ENCODE measurements around the gene SFXN4.
A peak's percentile ranks its signal among the peaks of the same experiment; 100 is the strongest.

SFXN4 gene, protein sequence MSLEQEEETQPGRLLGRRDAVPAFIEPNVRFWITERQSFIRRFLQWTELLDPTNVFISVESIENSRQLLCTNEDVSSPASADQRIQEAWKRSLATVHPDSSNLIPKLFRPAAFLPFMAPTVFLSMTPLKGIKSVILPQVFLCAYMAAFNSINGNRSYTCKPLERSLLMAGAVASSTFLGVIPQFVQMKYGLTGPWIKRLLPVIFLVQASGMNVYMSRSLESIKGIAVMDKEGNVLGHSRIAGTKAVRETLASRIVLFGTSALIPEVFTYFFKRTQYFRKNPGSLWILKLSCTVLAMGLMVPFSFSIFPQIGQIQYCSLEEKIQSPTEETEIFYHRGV

DNA sequence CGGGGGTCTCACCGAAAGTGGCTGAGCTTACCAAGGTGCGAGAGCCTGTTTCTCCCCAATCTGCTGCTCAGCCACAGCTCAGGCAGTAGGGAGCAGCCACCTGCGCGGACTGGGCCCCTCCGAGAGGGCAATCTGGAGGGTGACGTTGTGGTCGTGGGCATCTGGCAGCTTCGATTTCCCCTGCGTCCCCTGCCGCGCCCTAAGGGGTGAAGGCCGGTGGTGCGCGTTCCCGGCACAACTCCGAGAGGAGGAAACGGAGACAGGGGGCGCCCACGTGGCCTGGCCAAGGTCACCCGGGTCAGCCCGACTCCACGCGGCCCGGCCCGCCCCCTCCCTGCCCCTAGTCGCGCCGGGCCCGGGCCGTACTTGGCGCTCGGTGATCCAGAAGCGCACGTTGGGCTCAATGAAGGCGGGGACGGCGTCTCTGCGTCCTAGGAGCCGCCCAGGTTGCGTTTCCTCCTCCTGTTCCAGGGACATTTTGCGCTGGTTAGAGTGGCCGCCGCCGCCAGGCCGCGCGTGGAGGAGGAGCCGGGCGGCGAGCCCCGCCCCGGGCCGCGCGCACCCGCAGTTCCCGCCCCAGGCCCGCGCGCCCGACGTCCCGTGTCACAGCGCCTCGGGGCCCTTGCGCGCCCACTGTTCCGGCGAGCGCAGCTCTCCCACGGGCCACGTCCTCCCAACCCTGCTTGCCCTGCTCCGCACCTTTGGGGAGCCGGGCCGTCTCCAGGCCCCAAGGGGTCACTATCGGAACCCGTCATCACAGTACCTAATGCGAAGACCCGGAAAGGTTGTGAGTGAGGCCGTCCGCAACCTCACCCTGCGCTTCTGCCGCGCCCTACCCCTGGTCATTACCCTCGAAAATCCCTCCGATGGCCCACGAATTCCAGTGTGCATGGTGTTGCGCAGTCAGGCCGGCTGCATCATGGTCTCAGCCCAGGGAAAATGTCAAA, at the start of gene SFXN4:
TSS of gene SFXN4 (minus strand) at position 544 of the 947 bp plus-strand sequence. CDS start at position 477, 67 bp downstream.
- DNase-seq, result peak; percentile 28 to 94 (median 82)

DNA sequence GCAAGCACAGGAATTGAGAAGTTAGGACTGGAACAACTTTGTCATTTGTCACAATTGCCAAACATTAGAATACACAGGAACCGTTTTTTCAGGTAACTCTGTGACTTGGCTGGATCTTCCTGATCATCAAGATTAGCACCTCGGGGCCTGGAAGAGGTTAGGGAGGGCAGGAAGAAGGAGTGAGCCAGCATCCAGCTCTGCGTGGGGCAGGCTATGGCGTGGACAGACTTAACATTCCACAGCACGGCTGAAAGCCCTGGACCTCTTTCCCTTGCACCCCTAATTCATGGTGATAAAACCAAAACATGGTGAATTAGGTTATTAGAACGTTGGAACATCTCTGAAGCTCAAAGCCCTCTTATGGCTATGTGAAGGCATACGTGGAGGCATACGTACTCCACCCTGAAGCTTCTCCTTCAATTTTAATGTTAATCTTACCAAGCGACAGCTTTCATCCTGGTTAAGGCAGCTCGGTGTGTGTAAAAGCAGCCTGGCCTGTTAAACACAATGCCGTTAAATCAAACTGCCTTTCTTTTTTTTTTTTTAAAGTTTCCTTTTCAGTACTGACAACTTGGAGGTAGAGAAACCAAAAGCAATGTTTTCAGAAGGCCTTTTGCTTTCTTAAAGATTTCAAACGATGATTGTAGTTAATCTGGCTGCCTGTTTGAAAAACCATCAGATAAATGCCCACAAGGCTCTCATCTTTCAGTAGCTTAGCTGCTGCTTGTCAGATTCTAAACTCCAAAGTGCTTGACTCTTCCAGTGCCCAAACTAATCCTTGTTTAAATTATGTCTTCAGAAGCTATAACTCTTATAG, 46.3 kb upstream of the SFXN4 start:
- DNase-seq, result no peak

GRCh38 chr10:119211176-119211575, 45.7 kb upstream of the SFXN4 start:
- no peak for DNase-seq

DNA sequence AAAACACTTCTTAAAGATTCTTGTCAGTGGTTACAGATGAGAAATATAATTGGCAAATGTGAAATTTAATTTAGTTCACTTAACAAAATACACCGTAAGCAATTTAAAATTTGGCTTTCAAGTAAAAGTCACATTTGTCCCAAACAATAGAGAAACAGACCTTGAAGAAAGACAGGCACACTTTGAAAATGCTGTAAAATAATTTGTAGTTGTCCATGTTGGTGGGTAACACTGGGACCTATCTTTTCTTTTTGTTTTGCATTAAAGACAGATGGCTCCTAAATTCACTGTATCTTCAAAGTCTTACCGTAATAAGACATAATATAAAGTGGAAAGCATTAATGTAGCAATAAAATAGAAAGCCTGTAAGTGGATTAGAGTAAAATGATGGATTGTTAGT, 45.1 kb upstream of the SFXN4 start:
- no peak for DNase-seq

DNA sequence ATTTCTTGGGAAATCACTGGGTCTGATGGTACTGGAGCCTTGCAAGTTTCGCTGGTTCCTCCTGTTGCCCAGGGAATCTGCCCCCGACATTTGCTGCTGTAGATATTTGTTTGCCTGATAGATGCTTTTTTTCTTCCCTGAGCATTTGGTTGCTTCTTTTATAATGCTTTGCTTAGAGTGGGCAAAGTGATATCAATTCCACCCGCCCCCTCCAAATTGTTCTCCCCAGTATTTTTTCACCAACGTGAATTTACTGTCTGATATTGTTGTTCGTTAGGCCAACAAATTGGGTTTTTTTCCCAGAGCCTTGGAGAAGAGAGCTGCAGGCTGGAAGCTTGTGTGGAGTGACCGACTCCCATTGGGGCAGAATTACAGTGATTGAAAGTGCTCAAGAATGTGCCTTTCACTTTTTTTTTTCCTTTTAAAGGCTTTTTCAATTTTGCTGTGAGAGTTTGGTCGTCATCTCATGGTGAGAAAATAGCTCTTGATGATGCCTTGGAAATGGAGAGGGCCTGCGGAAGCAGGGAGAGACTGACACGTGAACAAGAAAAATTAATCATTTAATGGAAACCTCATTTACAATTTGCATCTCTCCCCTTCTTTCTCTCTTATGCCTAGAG, 44.3 kb upstream of the SFXN4 start:
- DNase-seq, result peak in 2 of 58 donors; percentile 0 to 4

DNA sequence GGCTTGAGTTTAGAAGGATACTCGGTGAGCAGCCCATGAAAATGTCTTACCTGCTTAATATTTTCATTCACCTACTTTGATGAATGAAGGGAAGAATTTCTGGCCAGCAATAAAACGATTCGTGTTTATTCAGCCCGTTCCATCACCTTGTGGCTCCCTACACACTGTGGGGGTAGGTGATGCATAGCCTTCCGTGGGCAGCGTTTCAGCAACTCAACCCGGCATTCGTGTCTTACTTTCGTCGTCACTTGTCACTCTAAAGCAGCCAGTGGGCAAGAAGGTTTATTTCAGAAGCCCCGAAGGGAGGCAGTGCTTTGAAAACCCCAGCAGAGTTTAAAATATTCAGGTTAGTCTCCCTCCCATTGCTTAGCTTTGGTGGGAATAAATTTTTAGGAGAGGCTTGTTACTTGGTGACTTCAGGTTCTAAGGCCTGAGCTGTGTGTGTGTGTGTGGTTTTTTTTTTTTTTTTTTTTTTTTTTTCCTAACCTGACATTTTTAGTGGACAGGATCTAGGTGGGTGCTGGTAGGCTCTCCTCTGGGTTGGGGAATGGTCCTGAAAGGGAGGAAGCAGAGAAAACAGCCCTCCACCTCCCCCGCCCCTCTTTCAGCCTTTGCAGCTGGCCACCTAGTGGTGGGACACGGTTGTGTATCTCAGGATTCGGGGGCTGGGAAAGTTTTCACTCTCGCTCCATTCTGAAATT, 43.7 kb upstream of the SFXN4 start:
- DNase-seq, result peak in 48 of 58 donors; percentile 1 to 68 (median 18)

GRCh38 chr10:119208553-119208940, 43.0 kb upstream of the SFXN4 start:
- DNase-seq, result no peak

- DNase-seq, result peak in 51 of 58 donors; percentile 6 to 80 (median 49)
These were observed 42.4 kb upstream of the SFXN4 start for GRCh38 chr10:119207713-119208552.

DNA sequence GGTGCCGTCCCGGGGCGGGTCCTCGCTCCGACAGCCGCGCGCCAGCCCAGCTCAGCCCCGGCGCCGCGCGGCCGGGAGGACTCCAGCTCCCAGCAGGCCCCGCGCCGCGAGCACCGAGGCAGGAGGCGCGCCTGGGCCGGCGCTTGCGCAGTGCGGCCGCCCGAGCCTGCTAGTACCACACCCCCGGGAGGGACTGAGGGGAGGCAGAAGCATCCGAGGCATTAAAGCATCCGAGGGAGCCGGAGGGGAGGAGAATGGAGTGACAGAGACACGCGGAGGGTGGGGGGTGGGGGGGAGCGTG, 41.8 kb upstream of the SFXN4 start, which contains the start of gene GRK5:
TSS of gene GRK5 (plus strand) at position 206 of the 301 bp plus-strand sequence. CDS start 347 bp downstream, outside the sequence.
- peak; percentile 20 to 95 (median 90) for DNase-seq

DNA sequence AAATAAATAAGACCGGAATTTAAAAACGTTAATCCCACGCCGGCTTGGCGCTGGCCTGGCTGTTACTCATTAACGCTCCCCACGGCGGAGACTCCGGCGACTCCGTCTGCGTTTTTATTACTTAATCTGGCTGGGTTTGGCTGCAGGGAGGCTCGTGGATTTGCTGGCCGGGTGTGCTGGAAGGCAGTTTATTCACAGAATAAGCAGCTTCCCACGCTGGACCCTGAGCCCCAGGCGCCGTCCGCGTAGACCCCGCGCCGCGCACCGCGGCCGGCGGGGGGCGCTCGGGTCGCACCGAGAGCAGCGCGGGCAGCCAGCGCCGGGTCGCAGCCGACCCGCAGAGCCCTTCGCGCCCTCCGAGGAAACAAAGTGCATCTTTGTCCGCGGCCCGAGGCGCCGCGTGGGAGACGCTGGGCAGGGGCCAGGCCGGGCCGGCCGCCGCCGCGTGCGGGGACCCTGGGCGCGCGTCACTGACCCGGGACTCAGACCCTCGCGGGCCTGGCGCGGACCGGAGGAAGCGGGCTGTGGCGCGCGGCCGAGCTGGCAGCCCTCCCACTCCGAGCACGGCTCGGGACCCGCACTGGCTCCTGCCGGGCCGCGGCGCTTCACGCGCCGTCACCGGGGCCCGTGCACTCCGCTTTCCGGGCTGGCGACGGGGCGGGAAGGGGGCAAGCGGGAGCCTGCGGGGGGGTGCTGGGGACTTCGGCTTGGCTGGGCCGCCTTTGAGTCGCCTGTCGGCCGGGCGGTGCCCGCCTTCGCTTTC, 41.3 kb upstream of the SFXN4 start:
- peak in 52 of 58 donors; percentile 13 to 85 (median 67) for DNase-seq

- peak in 39 of 58 donors; percentile 4 to 58 (median 34) for DNase-seq
These were observed 40.5 kb upstream of the SFXN4 start for GRCh38 chr10:119205894-119206602.

- DNase-seq, result no peak
These were observed 37.5 kb upstream of the SFXN4 start for GRCh38 chr10:119203006-119203405.

DNA sequence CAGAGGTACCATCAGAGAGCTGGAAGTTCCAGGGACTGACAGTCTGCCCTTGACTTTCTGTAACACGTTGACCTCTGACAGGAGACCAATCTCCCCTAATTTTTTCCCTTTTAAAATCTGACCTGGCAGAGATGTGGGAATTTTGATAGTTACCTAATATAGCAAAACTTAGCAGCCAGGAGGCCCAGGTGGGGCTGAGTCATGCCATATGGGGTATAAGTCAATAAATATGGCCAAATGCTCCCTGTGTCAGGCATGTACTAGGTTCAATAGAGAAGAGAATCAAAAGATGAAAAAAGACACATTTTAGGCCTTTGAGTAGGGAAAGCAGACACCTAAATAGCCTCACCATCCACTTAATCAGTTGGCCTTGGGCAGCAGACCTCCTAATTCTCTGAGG, 35.7 kb upstream of the SFXN4 start:
- no peak for DNase-seq

DNA sequence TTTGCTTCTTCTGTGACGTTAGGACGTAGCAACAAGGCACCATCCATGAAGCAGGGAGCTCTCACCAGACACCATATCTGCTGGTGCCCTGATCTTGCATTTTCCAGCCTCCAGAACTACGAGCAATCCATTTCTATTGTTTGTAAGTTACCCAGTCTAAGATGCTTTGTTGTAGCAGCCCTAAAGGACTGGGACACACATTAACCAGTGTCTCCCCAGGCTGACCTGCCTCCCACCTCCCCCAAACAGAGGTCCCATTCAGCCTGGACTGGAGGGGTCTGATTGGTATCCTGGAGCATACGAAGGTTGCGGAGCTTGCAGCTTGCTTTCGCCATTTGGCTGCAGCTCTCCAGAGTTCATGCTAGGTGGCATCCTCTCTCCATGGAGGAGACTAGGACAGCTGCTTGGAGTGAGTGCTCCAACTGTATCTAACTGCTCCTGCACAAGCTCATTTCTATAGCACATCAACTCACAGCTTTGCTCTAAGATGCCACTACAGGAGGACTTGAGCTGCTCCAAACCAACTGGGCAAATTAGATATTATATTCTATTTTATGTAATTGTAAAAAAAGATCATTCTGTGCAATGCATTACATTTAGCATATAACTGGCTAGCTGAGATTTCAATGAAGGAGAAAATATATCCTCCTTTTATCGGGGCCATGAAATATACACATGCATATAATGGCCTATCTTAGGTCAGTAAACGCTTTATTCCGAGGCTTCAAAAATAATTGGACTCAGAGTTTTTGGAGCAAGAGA, 33.9 kb upstream of the SFXN4 start:
- DNase-seq, result peak in 55 of 58 donors; percentile 7 to 91 (median 49)

DNA sequence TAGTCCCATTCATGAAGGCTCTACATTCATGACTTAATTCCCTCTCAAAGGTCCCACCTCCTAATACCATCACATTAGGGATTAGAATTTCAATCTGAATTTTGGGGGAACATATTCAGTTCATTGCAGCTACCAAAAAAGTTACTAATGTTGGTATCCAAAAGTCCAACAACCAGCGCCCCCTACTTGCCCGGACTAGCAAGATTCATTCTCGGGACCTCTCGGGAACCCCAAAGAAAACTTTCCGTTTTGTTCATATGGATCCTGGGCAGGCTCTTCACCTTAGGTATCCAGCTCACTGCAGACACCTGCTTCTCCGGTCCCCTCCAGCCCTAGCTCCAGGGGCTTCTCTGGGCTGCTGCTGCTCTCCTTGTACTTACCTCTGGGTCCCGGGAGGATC, 32.9 kb upstream of the SFXN4 start:
- no peak for DNase-seq

DNA sequence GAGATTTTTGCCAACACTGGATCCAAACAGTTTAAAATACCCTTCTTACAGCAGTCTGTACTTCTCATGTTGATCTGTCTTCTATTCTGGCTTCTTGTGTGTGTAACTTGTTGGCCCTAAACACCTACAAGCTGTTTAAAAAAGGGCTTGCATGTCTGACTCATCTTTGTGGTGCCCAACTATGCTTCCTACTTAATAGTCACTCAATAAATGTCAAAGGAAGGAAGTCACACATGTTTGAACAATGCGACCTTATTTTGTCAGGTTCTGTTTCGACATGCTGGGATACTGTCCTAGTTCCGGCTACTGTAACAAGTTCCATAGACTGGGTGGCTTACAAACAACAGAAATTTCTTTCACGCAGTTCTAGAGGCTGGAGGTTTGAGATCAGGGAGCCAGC, 32.4 kb upstream of the SFXN4 start:
- DNase-seq, result no peak

GRCh38 chr10:119191881-119192280, 26.4 kb upstream of the SFXN4 start:
- DNase-seq, result peak in 1 of 58 donors; percentile 21

Data from anterior cingulate cortex (tissue), 58 donors.